ACC112 (cell line): ENCODE results near the gene SIMC1.

Source experiments
- H2AFZ ChIP-seq: fragments of 200-600 bp; sonication (generic); one replicate; pipeline ENCODE4 v1.6.0; 2017; ENCODE audit warnings: antibody characterized with exemption, low read length; ENCODE audit not compliant: unreplicated experiment
- H3K27ac ChIP-seq: fragments of 200-600 bp; sonication (generic); 2 replicates; pipeline ENCODE4 v1.5.1; 2014; ENCODE audit warnings: low read depth, mild to moderate bottlenecking, antibody characterized with exemption, low read length, moderate library complexity
- H3K27me3 ChIP-seq: fragments of 200-600 bp; sonication (generic); 2 replicates; pipeline ENCODE4 v1.6.1; 2014; ENCODE audit warnings: mild to moderate bottlenecking, antibody characterized with exemption, low read length, moderate library complexity, mixed read lengths; ENCODE audit not compliant: insufficient read depth
- H3K36me3 ChIP-seq: fragments of 200-600 bp; sonication (generic); 2 replicates; pipeline ENCODE4 v1.6.1; 2016; ENCODE audit warnings: mild to moderate bottlenecking, antibody characterized with exemption, low read length, moderate library complexity, mixed read lengths; ENCODE audit not compliant: insufficient read depth
- H3K4me1 ChIP-seq: fragments of 200-600 bp; sonication (generic); one replicate; pipeline ENCODE4 v1.6.1; 2016; ENCODE audit warnings: low read length, mixed read lengths; ENCODE audit not compliant: insufficient read depth, unreplicated experiment, control insufficient read depth
- H3K4me3 ChIP-seq: fragments of 200-600 bp; sonication (generic); 2 replicates; pipeline ENCODE4 v1.5.1; 2014; ENCODE audit warnings: mild to moderate bottlenecking, low read depth, low read length
- H3K79me2 ChIP-seq: fragments of 200-600 bp; sonication (generic); one replicate; pipeline ENCODE4 v1.6.0; 2016; ENCODE audit warnings: low read length; ENCODE audit not compliant: control insufficient read depth, unreplicated experiment, insufficient read depth

SIMC1 gene

GRCh38 chr5:176365351-176366231 is 127.4 kb downstream of the SIMC1 start, which contains the start of gene ARL10:
TSS of gene ARL10 (plus strand) at chr5:176365487. CDS start at chr5:176365564, 77 bp downstream.
- H3K4me1 ChIP-seq: peaks cover 11% of the 10 kb centered on the region
- peaks cover 23% of the 10 kb centered on the region for H3K79me2 ChIP-seq
- peak within 1 kb of the TSS; percentile 49 for H3K27ac ChIP-seq
- peak within 1 kb of the TSS; percentile 94 for H2AFZ ChIP-seq
- H3K27me3 ChIP-seq: no peaks in the 10 kb centered on the region
- H3K36me3 ChIP-seq: peaks cover 5% of the 10 kb centered on the region; the same call in 1 of the 2 replicates
- H3K4me3 ChIP-seq: peak within 1 kb of the TSS; percentile 93

- Histone ChIP-seq H3K27ac (no peak overlapping the region), H3K27me3 (no peaks in the 10 kb centered on the region), H3K4me3 (peak overlapping the region; percentile 93), H2AFZ (peak overlapping the region; percentile 90), H3K79me2 (peaks cover 16% of the 10 kb centered on the region), H3K36me3 (peaks cover 5% of the 10 kb centered on the region; the same call in 1 of the 2 replicates), H3K4me1 (peaks cover 11% of the 10 kb centered on the region)
Measured at GRCh38 chr5:176366232-176366894, 128.1 kb downstream of the SIMC1 start.

- Histone ChIP-seq H3K36me3 (peaks cover 5% of the 10 kb centered on the region; the same call in 1 of the 2 replicates), H3K4me1 (peaks cover 11% of the 10 kb centered on the region), H3K4me3 (no peak overlapping the region), H3K27ac (no peak overlapping the region), H2AFZ (no peak overlapping the region), H3K27me3 (no peaks in the 10 kb centered on the region), H3K79me2 (peaks cover 14% of the 10 kb centered on the region)
Measured at GRCh38 chr5:176368726-176369125, 130.5 kb downstream of the SIMC1 start.

- H3K27ac ChIP-seq: no peak overlapping the region
- H3K4me3 ChIP-seq: no peak overlapping the region
- no peak overlapping the region for H2AFZ ChIP-seq
- no peaks in the 10 kb centered on the region for H3K27me3 ChIP-seq
- peaks cover 11% of the 10 kb centered on the region for H3K4me1 ChIP-seq
- H3K36me3 ChIP-seq: peaks cover 9% of the 10 kb centered on the region; the same call in 1 of the 2 replicates
- H3K79me2 ChIP-seq: peaks cover 14% of the 10 kb centered on the region
Measured at GRCh38 chr5:176369934-176370711, 131.9 kb downstream of the SIMC1 start.

- no peak overlapping the region for H2AFZ ChIP-seq
- peaks cover 5% of the 10 kb centered on the region for H3K79me2 ChIP-seq
- peaks cover 9% of the 10 kb centered on the region; the same call in 1 of the 2 replicates for H3K36me3 ChIP-seq
- H3K4me3 ChIP-seq: no peak overlapping the region
- peaks cover 11% of the 10 kb centered on the region for H3K4me1 ChIP-seq
- H3K27ac ChIP-seq: no peak overlapping the region
- no peaks in the 10 kb centered on the region for H3K27me3 ChIP-seq
Measured at GRCh38 chr5:176371621-176372539, 133.7 kb downstream of the SIMC1 start.

GRCh38 chr5:176373100-176373818 is 135.0 kb downstream of the SIMC1 start:
- H3K4me3 ChIP-seq: no peak overlapping the region
- no peaks in the 10 kb centered on the region for H3K79me2 ChIP-seq
- H3K27me3 ChIP-seq: no peaks in the 10 kb centered on the region
- H3K4me1 ChIP-seq: no peaks in the 10 kb centered on the region
- no peak overlapping the region for H2AFZ ChIP-seq
- no peak overlapping the region for H3K27ac ChIP-seq
- peaks cover 9% of the 10 kb centered on the region; the same call in 1 of the 2 replicates for H3K36me3 ChIP-seq

GRCh38 chr5:176379881-176380280 is 141.7 kb downstream of the SIMC1 start:
- H2AFZ ChIP-seq: no peak overlapping the region
- H3K27ac ChIP-seq: no peak overlapping the region
- no peaks in the 10 kb centered on the region for H3K79me2 ChIP-seq
- H3K27me3 ChIP-seq: no peaks in the 10 kb centered on the region
- no peak overlapping the region for H3K4me3 ChIP-seq
- H3K4me1 ChIP-seq: no peaks in the 10 kb centered on the region
- peaks cover 7% of the 10 kb centered on the region; the same call in 1 of the 2 replicates for H3K36me3 ChIP-seq

- Histone ChIP-seq H3K36me3 (peaks cover 12% of the 10 kb centered on the region; the same call in 1 of the 2 replicates), H3K4me1 (peaks cover 5% of the 10 kb centered on the region), H3K4me3 (no peak overlapping the region), H3K27me3 (no peaks in the 10 kb centered on the region), H3K79me2 (peaks cover 12% of the 10 kb centered on the region), H2AFZ (no peak overlapping the region), H3K27ac (no peak overlapping the region)
Measured at GRCh38 chr5:176381423-176381822, 143.2 kb downstream of the SIMC1 start.

GRCh38 chr5:176381979-176382378 is 143.8 kb downstream of the SIMC1 start:
- H3K36me3 ChIP-seq: peaks cover 12% of the 10 kb centered on the region; the same call in 1 of the 2 replicates
- H2AFZ ChIP-seq: no peak overlapping the region
- no peak overlapping the region for H3K27ac ChIP-seq
- peaks cover 10% of the 10 kb centered on the region for H3K4me1 ChIP-seq
- no peaks in the 10 kb centered on the region for H3K27me3 ChIP-seq
- H3K4me3 ChIP-seq: no peak overlapping the region
- peaks cover 18% of the 10 kb centered on the region for H3K79me2 ChIP-seq
